Gastrocnemius medialis (tissue), 4 donors: ENCODE data around the gene ABHD12B. TPM values are rescaled to one million over a fixed set of nuclear protein-coding genes. Genes with fewer than 3 reads are reported as not detected.

ENCODE experiments used
- ATAC-seq, 2 donors: fragments of 150-250 bp; one replicate each; pipeline ENCODE4 v1.9.1; 2016
- DNase-seq, 2 donors: peaks; one replicate each; pipeline ENCODE4 v3.0.0-alpha.2; 2019
- H3K27ac ChIP-seq, 4 donors: fragments of 200-600 bp; sonication (generic); 1 replicate in 1 of 4; 2 replicates in 3 of 4; pipeline ENCODE4 v1.5.1; 2016 to 2018; ENCODE audit warnings: mild to moderate bottlenecking in 2 of 4, moderate library complexity in 1 of 4
- H3K27me3 ChIP-seq, 3 donors: fragments of 200-600 bp; sonication (generic) in 2 of 3; 1 replicate in 1 of 3; 2 replicates in 2 of 3; pipeline versions ENCODE4 v1.5.1 to v1.6.0; 2016 to 2019; ENCODE audit warnings: mild to moderate bottlenecking in 1 of 3, moderate library complexity in 1 of 3
- H3K36me3 ChIP-seq, 2 donors: fragments of 200-600 bp; sonication (generic) in 1 of 2; one replicate each; pipeline ENCODE4 v1.5.1; 2017 to 2018
- H3K4me1 ChIP-seq, 2 donors: fragments of 200-600 bp; sonication (generic) in 1 of 2; one replicate each; pipeline ENCODE4 v1.5.1; 2016 to 2017; ENCODE audit warnings: mild to moderate bottlenecking in 2 of 2
- H3K4me3 ChIP-seq, 4 donors: fragments of 200-600 bp; sonication (generic) in 3 of 4; 1 replicate in 1 of 4; 2 replicates in 3 of 4; pipeline ENCODE4 v1.5.1; 2016 to 2019; ENCODE audit warnings: mild to moderate bottlenecking in 2 of 4
- H3K9me3 ChIP-seq, 3 donors: fragments of 200-600 bp; sonication (generic) in 2 of 3; 1 replicate in 1 of 3; 2 replicates in 2 of 3; pipeline ENCODE4 v1.5.1; 2016 to 2019
- CTCF ChIP-seq, 5 experiments: fragments of 450-650 bp in 3 of 5; fragments of 200-600 bp in 2 of 5; sonication (generic) in 2 of 5; IDR thresholded peaks in 4 of 5; conservative IDR thresholded peaks in 1 of 5; 1 replicate in 4 of 5; 2 replicates in 1 of 5; pipeline ENCODE4 v1.5.1; 2016 to 2019; ENCODE audit warnings: antibody characterized with exemption in 5 of 5, mild to moderate bottlenecking in 3 of 5, moderate library complexity in 3 of 5
- POLR2A ChIP-seq, 2 donors: fragments of 450-650 bp; IDR thresholded peaks; one replicate each; pipeline ENCODE4 v1.6.1; 2017; ENCODE audit warnings: antibody characterized with exemption in 2 of 2, mild to moderate bottlenecking in 2 of 2, moderate library complexity in 2 of 2
- in situ Hi-C, 4 donors: fragments of 200-750 bp; cut with MboI; loops; one replicate each; pipeline versions ENCODE4 v1.15.0 to v1.8.0; 2017; ENCODE audit warnings: low sequenced_read_pairs in 4 of 4
- intact Hi-C: fragments of 100-400 bp; cut with DNase I; formaldehyde crosslinking; loops from one replicate; pipeline ENCODE4 v1.15.1; 2023; ENCODE audit warnings: low total_unique reads
- total RNA-seq, 4 donors: library from RNA; depleted of rRNA; stranded (reverse); fragments of >200 nt; gene quantifications; one replicate each; pipeline versions ENCODE4 v1.1.0 to v1.2.3, GENCODE V29; 2016

Gene ABHD12B
- total RNA-seq, 4 donors from 2014 or later, result not detected

- in situ Hi-C loops (no loop called here), intact Hi-C loops (loop anchor here (10.0 kb wide), 1 partner anchor 841 kb away; no protein-coding TSS in a partner anchor)
- peak; percentile 17 to 42 for ATAC-seq
- Histone ChIP-seq H3K27ac (peak overlapping the region; percentile 33 to 69 (median 59)), H3K9me3 (no peaks in the 10 kb centered on the region), H3K4me3 (peak overlapping the region; percentile 67 to 94 (median 80)), H3K27me3 (peaks cover 0 to 8% (median 3%) of the 10 kb centered on the region in 3 donors), H3K4me1 (peaks cover 4 to 7% of the 10 kb centered on the region in 2 donors), H3K36me3 (no peaks in the 10 kb centered on the region)
- TF ChIP-seq POLR2A (IDR thresholded peaks at IDR 0.05), result no peak
- no peak for TF ChIP-seq CTCF (IDR thresholded peaks at IDR 0.05 in 4 of 5, conservative IDR thresholded peaks at IDR 0.05 in 1 of 5)
- DNase-seq, result peak in 1 of 2 donors; percentile 34
These were observed 71.5 kb downstream of the ABHD12B start for GRCh38 chr14:50943261-50943942.

- Histone ChIP-seq H3K9me3 (no peaks in the 10 kb centered on the region), H3K27ac (peak within 1 kb of the TSS; percentile 33 to 69 (median 59)), H3K36me3 (no peaks in the 10 kb centered on the region), H3K4me1 (peaks cover 4 to 7% of the 10 kb centered on the region in 2 donors), H3K27me3 (peaks cover 0 to 8% (median 3%) of the 10 kb centered on the region in 3 donors), H3K4me3 (peak within 1 kb of the TSS; percentile 67 to 94 (median 80))
- TF ChIP-seq POLR2A (IDR thresholded peaks at IDR 0.05), result peak; percentile 33 to 41
- TF ChIP-seq CTCF (IDR thresholded peaks at IDR 0.05 in 4 of 5, conservative IDR thresholded peaks at IDR 0.05 in 1 of 5), result no peak
- ATAC-seq (peak; percentile 75 to 81), DNase-seq (peak; percentile 34 to 47)
- in situ Hi-C loops (no loop called here), intact Hi-C loops (loop anchor here (10.0 kb wide), 1 partner anchor 841 kb away; no protein-coding TSS in a partner anchor)
These were observed 72.2 kb downstream of the ABHD12B start, which contains the start of gene PYGL for GRCh38 chr14:50943943-50944646. TSS of gene PYGL (minus strand) at chr14:50944483. CDS start at chr14:50944403, 80 bp downstream.

- Histone ChIP-seq H3K27me3 (peaks cover 0 to 8% (median 3%) of the 10 kb centered on the region in 3 donors), H3K9me3 (no peaks in the 10 kb centered on the region), H3K27ac (peak overlapping the region; percentile 33 to 69 (median 59)), H3K4me1 (peaks cover 4 to 7% of the 10 kb centered on the region in 2 donors), H3K36me3 (no peaks in the 10 kb centered on the region), H3K4me3 (peak overlapping the region; percentile 67 to 94 (median 80))
- TF ChIP-seq CTCF (IDR thresholded peaks at IDR 0.05 in 4 of 5, conservative IDR thresholded peaks at IDR 0.05 in 1 of 5), result no peak
- peak in 1 of 2 donors; percentile 6 for TF ChIP-seq POLR2A (IDR thresholded peaks at IDR 0.05)
- intact Hi-C loops (loop anchor here (10.0 kb wide), 1 partner anchor 840 kb away; no protein-coding TSS in a partner anchor), in situ Hi-C loops (no loop called here)
- DNase-seq (peak in 1 of 2 donors; percentile 21), ATAC-seq (peak; percentile 70 to 71)
These were observed 73.0 kb downstream of the ABHD12B start for GRCh38 chr14:50944647-50945413.

GRCh38 chr14:50946234-50946935 lies 74.5 kb downstream of the ABHD12B start:
- no peak for DNase-seq
- in situ Hi-C loops (no loop called here), intact Hi-C loops (loop anchor here (10.0 kb wide), 1 partner anchor 838 kb away; no protein-coding TSS in a partner anchor)
- Histone ChIP-seq H3K4me3 (no peak overlapping the region), H3K9me3 (no peaks in the 10 kb centered on the region), H3K27ac (no peak overlapping the region), H3K27me3 (peaks cover 0 to 8% (median 3%) of the 10 kb centered on the region in 3 donors), H3K4me1 (peaks cover 4 to 7% of the 10 kb centered on the region in 2 donors), H3K36me3 (no peaks in the 10 kb centered on the region)
- no peak for ATAC-seq
- TF ChIP-seq CTCF (IDR thresholded peaks at IDR 0.05 in 4 of 5, conservative IDR thresholded peaks at IDR 0.05 in 1 of 5) (no peak), POLR2A (IDR thresholded peaks at IDR 0.05) (no peak)
